ENCODE results near the gene LHFPL5. TPM values are rescaled to one million over a fixed set of nuclear protein-coding genes. Genes with fewer than 3 reads are reported as not detected.

LHFPL5 gene
- total and polyA plus RNA-seq, 5 donors from 2014 or later, result not detected

DNA sequence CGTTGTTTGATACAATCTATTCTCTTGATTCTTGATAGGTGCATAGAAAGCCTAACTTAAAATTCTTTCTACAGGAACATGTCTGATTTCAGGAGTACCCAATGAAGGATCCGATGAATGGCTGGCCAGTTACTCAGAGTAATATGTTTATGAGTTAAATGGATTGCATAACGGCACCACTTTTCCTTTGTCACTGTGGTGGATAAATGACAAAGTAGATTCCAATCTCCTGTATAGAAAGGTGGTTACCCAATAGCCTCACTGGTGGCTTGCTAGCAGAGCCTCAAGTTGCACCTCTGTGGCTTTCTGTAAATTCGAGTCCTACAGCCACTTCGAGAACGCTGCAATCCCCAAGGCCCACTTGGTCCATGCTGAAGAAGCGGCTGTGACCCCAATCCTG lies 28.4 kb downstream of the LHFPL5 start:
- no peak for DNase-seq
- H3K36me3 Mint-ChIP-seq, result peaks cover 24% of the 10 kb centered on the region
- Histone ChIP-seq H3K27ac (ENCODE audit: insufficient read depth, low read length, poor library complexity, severe bottlenecking) (no peak overlapping the region), H3K9me3 (ENCODE audit: control insufficient read depth in 2 of 2, low read length in 2 of 2) (no peaks in the 10 kb centered on the region), H3K27me3 (ENCODE audit: control insufficient read depth, insufficient read depth, low read length) (no peaks in the 10 kb centered on the region), H3K36me3 (ENCODE audit: control insufficient read depth, insufficient read depth, low read length) (peaks cover 32% of the 10 kb centered on the region), H3K4me1 (ENCODE audit: control insufficient read depth, insufficient read depth, low read length, poor library complexity, severe bottlenecking) (no peaks in the 10 kb centered on the region), H3K4me3 (ENCODE audit: low read depth, low read length) (no peak overlapping the region)
- peaks cover 0 to 4% (median 0%) of the 10 kb centered on the region in 7 donors for H3K9me3 Mint-ChIP-seq
- peak overlapping the region in 2 of 3 donors; percentile 46 to 85 for H3K27ac Mint-ChIP-seq
- peaks cover 0 to under 1% (median 0%) of the 10 kb centered on the region in 4 donors for H3K4me1 Mint-ChIP-seq
- no peak for ATAC-seq (ENCODE audit: low read depth in 2 of 2)
- no peaks in the 10 kb centered on the region for H3K27me3 Mint-ChIP-seq
- no peak overlapping the region for H3K4me3 Mint-ChIP-seq

DNA sequence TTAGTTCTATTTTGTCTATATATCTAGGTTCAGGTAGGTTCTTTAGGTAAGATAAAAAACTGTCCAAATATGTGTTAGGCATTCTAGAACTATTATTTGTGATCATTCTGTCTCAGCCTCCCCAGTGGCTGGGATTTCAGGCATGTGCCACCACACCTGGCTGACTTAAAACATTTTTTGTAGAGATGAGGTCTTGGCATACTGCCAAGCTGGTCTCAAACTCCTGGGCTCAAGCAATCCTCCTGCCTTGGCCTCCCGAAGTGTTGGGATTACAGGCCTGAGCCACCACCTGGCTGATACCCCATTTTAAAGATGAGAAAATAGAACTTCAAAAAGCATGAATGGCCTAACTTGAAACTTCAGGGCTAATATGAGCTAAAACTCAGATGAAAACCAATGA lies 33.9 kb downstream of the LHFPL5 start:
- Mint-ChIP-seq H3K36me3 (peaks cover 31% of the 10 kb centered on the region), H3K4me3 (no peak overlapping the region), H3K27ac (no peak overlapping the region), H3K27me3 (no peaks in the 10 kb centered on the region), H3K4me1 (peaks cover 0 to 2% (median 0%) of the 10 kb centered on the region in 4 donors), H3K9me3 (no peaks in the 10 kb centered on the region)
- no peak overlapping the region for H3K4me3 ChIP-seq (ENCODE audit: low read depth, low read length)
- H3K9me3 ChIP-seq (ENCODE audit: control insufficient read depth in 2 of 2, low read length in 2 of 2), result no peaks in the 10 kb centered on the region
- peaks cover 35% of the 10 kb centered on the region for H3K36me3 ChIP-seq (ENCODE audit: control insufficient read depth, insufficient read depth, low read length)
- H3K27ac ChIP-seq (ENCODE audit: insufficient read depth, low read length, poor library complexity, severe bottlenecking), result no peak overlapping the region
- DNase-seq, result no peak
- no peak for ATAC-seq (ENCODE audit: low read depth in 2 of 2)
- no peaks in the 10 kb centered on the region for H3K4me1 ChIP-seq (ENCODE audit: control insufficient read depth, insufficient read depth, low read length, poor library complexity, severe bottlenecking)
- H3K27me3 ChIP-seq (ENCODE audit: control insufficient read depth, insufficient read depth, low read length), result no peaks in the 10 kb centered on the region

DNA sequence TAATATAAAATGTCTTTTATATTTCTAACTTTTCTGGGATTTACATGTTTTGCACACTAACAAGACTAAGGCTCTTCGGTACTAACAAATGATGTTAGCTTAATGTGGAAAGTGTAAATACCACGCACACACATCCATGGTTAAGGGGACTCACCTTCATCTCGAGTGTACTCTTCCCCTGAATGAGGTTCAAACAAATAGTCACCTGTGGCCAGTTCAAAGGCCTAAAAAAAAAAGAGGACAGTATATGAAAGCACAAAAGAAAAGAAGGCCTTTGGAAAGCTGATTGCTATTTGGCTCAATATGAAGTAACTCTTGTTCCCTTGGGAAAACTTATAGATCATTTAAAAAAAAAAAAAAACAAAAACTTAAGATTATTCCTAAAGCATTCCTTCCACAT lies 37.2 kb downstream of the LHFPL5 start:
- Mint-ChIP-seq H3K4me3 (no peak overlapping the region), H3K9me3 (no peaks in the 10 kb centered on the region), H3K27ac (no peak overlapping the region), H3K27me3 (no peaks in the 10 kb centered on the region), H3K36me3 (peaks cover 38% of the 10 kb centered on the region), H3K4me1 (peaks cover 0 to 8% (median 3%) of the 10 kb centered on the region in 4 donors)
- H3K27me3 ChIP-seq (ENCODE audit: control insufficient read depth, insufficient read depth, low read length), result no peaks in the 10 kb centered on the region
- no peak for ATAC-seq (ENCODE audit: low read depth in 2 of 2)
- H3K36me3 ChIP-seq (ENCODE audit: control insufficient read depth, insufficient read depth, low read length), result peaks cover 23% of the 10 kb centered on the region
- H3K9me3 ChIP-seq (ENCODE audit: control insufficient read depth in 2 of 2, low read length in 2 of 2), result no peaks in the 10 kb centered on the region
- no peak overlapping the region for H3K27ac ChIP-seq (ENCODE audit: insufficient read depth, low read length, poor library complexity, severe bottlenecking)
- DNase-seq, result no peak
- no peak overlapping the region for H3K4me3 ChIP-seq (ENCODE audit: low read depth, low read length)
- no peaks in the 10 kb centered on the region for H3K4me1 ChIP-seq (ENCODE audit: control insufficient read depth, insufficient read depth, low read length, poor library complexity, severe bottlenecking)

DNA sequence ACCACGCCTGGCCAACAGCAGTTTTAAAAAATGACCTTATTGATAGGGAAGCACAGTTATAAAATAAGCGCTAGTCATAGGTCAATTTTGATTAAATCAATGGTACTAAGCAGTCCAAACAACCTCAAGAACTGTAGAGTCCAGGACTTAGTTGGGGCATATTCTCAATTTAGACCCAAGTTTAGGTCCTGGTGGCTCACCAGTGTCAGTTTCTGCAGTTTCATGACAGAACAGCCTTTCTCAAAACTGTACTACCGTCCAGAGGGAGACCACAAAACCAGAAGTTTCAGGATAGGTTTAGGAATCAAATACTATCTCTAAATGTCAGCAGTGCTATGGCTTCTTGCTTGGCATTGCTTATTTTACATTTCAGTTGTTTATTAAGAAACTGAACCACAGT lies 39.1 kb downstream of the LHFPL5 start:
- Histone ChIP-seq H3K27ac (ENCODE audit: insufficient read depth, low read length, poor library complexity, severe bottlenecking) (no peak overlapping the region), H3K4me1 (ENCODE audit: control insufficient read depth, insufficient read depth, low read length, poor library complexity, severe bottlenecking) (no peaks in the 10 kb centered on the region), H3K27me3 (ENCODE audit: control insufficient read depth, insufficient read depth, low read length) (no peaks in the 10 kb centered on the region), H3K36me3 (ENCODE audit: control insufficient read depth, insufficient read depth, low read length) (peaks cover 18% of the 10 kb centered on the region), H3K9me3 (ENCODE audit: control insufficient read depth in 2 of 2, low read length in 2 of 2) (no peaks in the 10 kb centered on the region), H3K4me3 (ENCODE audit: low read depth, low read length) (no peak overlapping the region)
- ATAC-seq (ENCODE audit: low read depth in 2 of 2) (no peak), DNase-seq (no peak)
- no peak overlapping the region for H3K4me3 Mint-ChIP-seq
- no peak overlapping the region for H3K27ac Mint-ChIP-seq
- peaks cover 0 to 8% (median 3%) of the 10 kb centered on the region in 4 donors for H3K4me1 Mint-ChIP-seq
- peaks cover 39% of the 10 kb centered on the region for H3K36me3 Mint-ChIP-seq
- no peaks in the 10 kb centered on the region for H3K27me3 Mint-ChIP-seq
- H3K9me3 Mint-ChIP-seq, result peaks cover 0 to 3% (median 0%) of the 10 kb centered on the region in 7 donors

DNA sequence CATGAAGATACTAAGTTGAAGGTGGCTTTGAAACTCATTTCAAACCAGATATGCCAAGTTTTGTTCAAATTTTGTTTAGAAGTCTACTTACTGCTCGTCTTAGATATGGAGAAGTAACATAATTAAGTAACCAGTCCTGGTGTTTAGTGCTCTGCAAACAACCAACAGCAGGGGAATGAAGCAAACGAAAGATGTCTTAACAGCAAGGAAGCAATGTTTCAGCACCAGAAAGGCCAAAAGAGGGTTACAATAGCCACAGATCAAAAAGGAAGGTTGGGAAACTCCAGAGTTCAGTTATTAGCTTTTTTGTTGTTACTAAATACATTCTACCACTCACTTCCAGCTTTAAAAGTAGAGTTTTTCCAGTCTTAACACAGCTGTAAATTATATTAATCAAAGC lies 45.1 kb downstream of the LHFPL5 start:
- DNase-seq (no peak), ATAC-seq (ENCODE audit: low read depth in 2 of 2) (no peak)
- peaks cover 0 to 3% (median 0%) of the 10 kb centered on the region in 7 donors for H3K9me3 Mint-ChIP-seq
- H3K27ac Mint-ChIP-seq, result no peak overlapping the region
- no peak overlapping the region for H3K4me3 ChIP-seq (ENCODE audit: low read depth, low read length)
- H3K9me3 ChIP-seq (ENCODE audit: control insufficient read depth in 2 of 2, low read length in 2 of 2), result no peaks in the 10 kb centered on the region
- no peaks in the 10 kb centered on the region for H3K27me3 Mint-ChIP-seq
- no peak overlapping the region for H3K27ac ChIP-seq (ENCODE audit: insufficient read depth, low read length, poor library complexity, severe bottlenecking)
- H3K4me3 Mint-ChIP-seq, result no peak overlapping the region
- H3K4me1 Mint-ChIP-seq, result peaks cover 0 to 8% (median 2%) of the 10 kb centered on the region in 4 donors
- H3K4me1 ChIP-seq (ENCODE audit: control insufficient read depth, insufficient read depth, low read length, poor library complexity, severe bottlenecking), result no peaks in the 10 kb centered on the region
- peaks cover 51% of the 10 kb centered on the region for H3K36me3 Mint-ChIP-seq
- peaks cover 37% of the 10 kb centered on the region for H3K36me3 ChIP-seq (ENCODE audit: control insufficient read depth, insufficient read depth, low read length)
- H3K27me3 ChIP-seq (ENCODE audit: control insufficient read depth, insufficient read depth, low read length), result no peaks in the 10 kb centered on the region

DNA sequence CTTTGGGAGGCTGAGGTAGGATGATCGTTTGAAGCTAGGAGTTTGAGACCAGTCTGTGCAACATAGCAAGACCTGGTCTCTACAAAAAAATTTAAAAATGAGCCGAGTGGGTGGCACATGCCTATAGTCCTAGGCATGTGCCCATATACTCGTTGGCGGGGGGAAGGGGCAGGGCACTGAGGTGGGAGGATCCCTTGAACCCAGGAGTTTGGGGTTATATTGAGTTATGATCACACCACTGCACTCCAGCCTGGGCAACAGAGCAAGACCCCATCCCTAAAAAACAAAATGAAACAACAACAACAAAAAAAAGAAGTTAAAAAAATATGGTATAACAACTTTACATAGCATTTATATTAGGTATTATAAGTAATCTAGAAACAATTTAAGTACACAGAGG lies 47.8 kb downstream of the LHFPL5 start:
- peaks cover 55% of the 10 kb centered on the region for H3K36me3 ChIP-seq (ENCODE audit: control insufficient read depth, insufficient read depth, low read length)
- no peaks in the 10 kb centered on the region for H3K4me1 ChIP-seq (ENCODE audit: control insufficient read depth, insufficient read depth, low read length, poor library complexity, severe bottlenecking)
- no peak for DNase-seq
- Mint-ChIP-seq H3K9me3 (peaks cover 0 to 3% (median 0%) of the 10 kb centered on the region in 7 donors), H3K36me3 (peaks cover 53% of the 10 kb centered on the region), H3K4me1 (peaks cover 0 to 3% (median 0%) of the 10 kb centered on the region in 4 donors), H3K27ac (no peak overlapping the region), H3K27me3 (no peaks in the 10 kb centered on the region), H3K4me3 (no peak overlapping the region)
- H3K27ac ChIP-seq (ENCODE audit: insufficient read depth, low read length, poor library complexity, severe bottlenecking), result no peak overlapping the region
- no peaks in the 10 kb centered on the region for H3K9me3 ChIP-seq (ENCODE audit: control insufficient read depth in 2 of 2, low read length in 2 of 2)
- no peak for ATAC-seq (ENCODE audit: low read depth in 2 of 2)
- no peak overlapping the region for H3K4me3 ChIP-seq (ENCODE audit: low read depth, low read length)
- no peaks in the 10 kb centered on the region for H3K27me3 ChIP-seq (ENCODE audit: control insufficient read depth, insufficient read depth, low read length)

DNA sequence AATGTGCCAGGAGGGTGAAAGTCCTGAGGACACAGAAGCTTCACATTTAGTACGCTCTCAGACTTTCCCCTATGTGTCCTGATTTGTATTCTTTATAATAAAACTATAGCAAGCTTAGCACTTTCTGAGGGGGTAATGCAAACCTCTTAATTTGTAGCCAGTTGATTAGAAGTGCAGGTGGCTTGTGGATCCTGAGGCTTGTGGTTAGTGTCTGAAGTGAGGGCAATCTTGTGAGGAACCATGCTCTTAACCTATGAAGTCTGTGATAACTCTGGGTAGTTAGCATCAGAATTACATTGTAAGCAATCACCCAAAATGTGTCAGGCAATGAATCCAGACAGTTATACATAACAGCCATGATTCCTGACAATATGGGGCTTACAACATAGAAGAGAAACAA lies 51.1 kb downstream of the LHFPL5 start:
- no peaks in the 10 kb centered on the region for H3K4me1 ChIP-seq (ENCODE audit: control insufficient read depth, insufficient read depth, low read length, poor library complexity, severe bottlenecking)
- H3K9me3 ChIP-seq (ENCODE audit: control insufficient read depth in 2 of 2, low read length in 2 of 2), result no peaks in the 10 kb centered on the region
- ATAC-seq (ENCODE audit: low read depth in 2 of 2) (no peak), DNase-seq (no peak)
- H3K27ac ChIP-seq (ENCODE audit: insufficient read depth, low read length, poor library complexity, severe bottlenecking), result no peak overlapping the region
- no peaks in the 10 kb centered on the region for H3K27me3 Mint-ChIP-seq
- no peak overlapping the region for H3K4me3 ChIP-seq (ENCODE audit: low read depth, low read length)
- no peak overlapping the region for H3K4me3 Mint-ChIP-seq
- H3K36me3 Mint-ChIP-seq, result peaks cover 48% of the 10 kb centered on the region
- H3K4me1 Mint-ChIP-seq, result peaks cover 0 to 5% (median under 1%) of the 10 kb centered on the region in 4 donors
- H3K27ac Mint-ChIP-seq, result no peak overlapping the region
- no peaks in the 10 kb centered on the region for H3K27me3 ChIP-seq (ENCODE audit: control insufficient read depth, insufficient read depth, low read length)
- no peaks in the 10 kb centered on the region for H3K9me3 Mint-ChIP-seq
- peaks cover 59% of the 10 kb centered on the region for H3K36me3 ChIP-seq (ENCODE audit: control insufficient read depth, insufficient read depth, low read length)

DNA sequence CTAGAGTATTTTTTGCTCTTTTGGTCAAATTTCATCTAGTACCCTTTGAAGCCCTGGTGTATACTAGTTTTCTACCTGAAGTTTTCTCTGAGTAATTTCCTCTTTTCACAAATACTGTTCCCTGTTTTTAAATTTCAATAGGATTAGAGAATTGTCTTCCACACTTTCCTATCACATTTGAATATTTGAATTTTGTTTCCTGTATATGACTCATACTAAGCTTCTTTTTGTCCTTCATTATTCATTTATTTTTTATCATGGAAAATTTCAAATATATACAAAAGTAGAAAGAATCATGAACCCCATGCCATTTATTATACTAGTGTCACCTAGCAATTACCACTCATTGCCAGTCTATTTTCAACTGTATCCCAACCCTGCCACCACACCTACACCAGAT lies 52.7 kb downstream of the LHFPL5 start:
- Mint-ChIP-seq H3K4me1 (peaks cover 0 to 15% (median 3%) of the 10 kb centered on the region in 4 donors), H3K4me3 (no peak overlapping the region), H3K27ac (peak overlapping the region in 1 of 3 donors; percentile 27), H3K27me3 (no peaks in the 10 kb centered on the region), H3K36me3 (peaks cover 43% of the 10 kb centered on the region), H3K9me3 (no peaks in the 10 kb centered on the region)
- no peak overlapping the region for H3K4me3 ChIP-seq (ENCODE audit: low read depth, low read length)
- no peak overlapping the region for H3K27ac ChIP-seq (ENCODE audit: insufficient read depth, low read length, poor library complexity, severe bottlenecking)
- ATAC-seq (ENCODE audit: low read depth in 2 of 2) (no peak), DNase-seq (no peak)
- no peaks in the 10 kb centered on the region for H3K9me3 ChIP-seq (ENCODE audit: control insufficient read depth in 2 of 2, low read length in 2 of 2)
- H3K36me3 ChIP-seq (ENCODE audit: control insufficient read depth, insufficient read depth, low read length), result peaks cover 48% of the 10 kb centered on the region
- H3K4me1 ChIP-seq (ENCODE audit: control insufficient read depth, insufficient read depth, low read length, poor library complexity, severe bottlenecking), result no peaks in the 10 kb centered on the region
- no peaks in the 10 kb centered on the region for H3K27me3 ChIP-seq (ENCODE audit: control insufficient read depth, insufficient read depth, low read length)

Measured in CD4-positive, CD25-positive, alpha-beta regulatory T cell (primary cell).